Naive thymus-derived CD4-positive, alpha-beta T cell (primary cell): ENCODE results near the gene CC2D2B. TPM values are rescaled to one million over a fixed set of nuclear protein-coding genes. Genes with fewer than 3 reads are reported as not detected.
"Not testable (repeated sequence)": the region's sequence is repeated elsewhere in the genome, so short reads cannot be mapped to it uniquely, and the experiment has no call there.

Experiments
- ATAC-seq: fragments of 150-1000 bp; cut with Tn5 transposase; 2 replicates; pipeline ENCODE4 v1.10.0; 2021; ENCODE audit warnings: mild to moderate bottlenecking, moderate library complexity
- CTCF ChIA-PET: fragments of 350-600 bp; sonication (Branson Sonifier 250); formaldehyde crosslinking; loops from one replicate; lab custom pipeline; 2021; ENCODE audit warnings: antibody characterized with exemption; lab: Charles Lee
- POLR2A ChIA-PET: fragments of 350-600 bp; sonication (Branson Sonifier 250); formaldehyde crosslinking; loops from one replicate; lab custom pipeline; 2021; ENCODE audit warnings: antibody characterized with exemption, inconsistent platforms; lab: Charles Lee
- DNase-seq, 9 donors: peaks; one replicate each; pipeline versions ENCODE4 v3.0.0 to v3.0.0-alpha.2; 2020 to 2022; ENCODE audit warnings: mixed read lengths in 1 of 9
- H3K27ac ChIP-seq: one replicate; pipeline ENCODE4 v1.7.0; 2013; ENCODE audit warnings: mild to moderate bottlenecking, low read depth, low read length, moderate library complexity
- H3K27me3 ChIP-seq, 2 donors: one replicate each; pipeline ENCODE4 v1.7.0; 2013; ENCODE audit warnings: low read length in 2 of 2, mild to moderate bottlenecking in 2 of 2, moderate library complexity in 2 of 2; ENCODE audit not compliant: control insufficient read depth in 2 of 2, insufficient read depth in 2 of 2
- H3K36me3 ChIP-seq, 3 experiments: 1 replicate in 2 of 3; 2 replicates in 1 of 3; pipeline ENCODE4 v1.7.0; 2013; ENCODE audit warnings: low read length in 3 of 3, mild to moderate bottlenecking in 3 of 3, moderate library complexity in 1 of 3; ENCODE audit not compliant: insufficient read depth in 3 of 3, control insufficient read depth in 2 of 3
- H3K4me1 ChIP-seq, 2 donors: one replicate each; pipeline ENCODE4 v1.7.0; 2013; ENCODE audit warnings: low read length in 2 of 2, mild to moderate bottlenecking in 2 of 2, moderate library complexity in 1 of 2; ENCODE audit not compliant: control insufficient read depth in 2 of 2, insufficient read depth in 2 of 2
- H3K4me3 ChIP-seq: 2 replicates; pipeline ENCODE4 v1.7.0; 2013; ENCODE audit warnings: mild to moderate bottlenecking, low read length
- H3K9me3 ChIP-seq, 3 experiments: 1 replicate in 2 of 3; 2 replicates in 1 of 3; pipeline ENCODE4 v1.7.0; 2013; ENCODE audit warnings: low read length in 3 of 3; ENCODE audit not compliant: control insufficient read depth in 2 of 3
- H3K27ac Mint-ChIP-seq, 9 donors: one replicate each; pipeline ENCODE4 v1.8.0; 2020 to 2022; ENCODE audit warnings: mixed read lengths in 9 of 9, mild to moderate bottlenecking in 8 of 9, moderate library complexity in 5 of 9, inconsistent platforms in 2 of 9
- H3K27me3 Mint-ChIP-seq, 5 donors: one replicate each; pipeline ENCODE4 v1.8.0; 2021 to 2022; ENCODE audit warnings: mixed read lengths in 5 of 5, mild to moderate bottlenecking in 1 of 5
- H3K36me3 Mint-ChIP-seq, 5 donors: one replicate each; pipeline ENCODE4 v1.8.0; 2020 to 2022; ENCODE audit warnings: mixed read lengths in 5 of 5, mild to moderate bottlenecking in 3 of 5, inconsistent platforms in 1 of 5
- H3K4me1 Mint-ChIP-seq, 7 donors: one replicate each; pipeline ENCODE4 v1.8.0; 2020 to 2022; ENCODE audit warnings: mixed read lengths in 7 of 7, mild to moderate bottlenecking in 3 of 7, inconsistent platforms in 1 of 7
- H3K4me3 Mint-ChIP-seq, 10 donors: one replicate each; pipeline ENCODE4 v1.8.0; 2020 to 2022; ENCODE audit warnings: mild to moderate bottlenecking in 10 of 10, mixed read lengths in 10 of 10, moderate library complexity in 6 of 10, inconsistent platforms in 2 of 10
- H3K9me3 Mint-ChIP-seq, 11 donors: one replicate each; pipeline ENCODE4 v1.8.0; 2020 to 2022; ENCODE audit warnings: mixed read lengths in 11 of 11, mild to moderate bottlenecking in 4 of 11, inconsistent platforms in 1 of 11, moderate library complexity in 1 of 11
- intact Hi-C, 2 donors: fragments of 100-400 bp; cut with micrococcal nuclease; formaldehyde crosslinking; loops; one replicate each; pipeline ENCODE4 v1.15.1; 2023
- polyA plus RNA-seq, 2 donors: library from polyadenylated mRNA; unstranded; fragments of 300-500 nt; fragmentation: Illumina TruSeq; gene quantifications; one replicate each; pipeline ENCODE4 v1.2.3, GENCODE V29; 2021
- total RNA-seq, 6 experiments: library from RNA in 5 of 6; stranded (reverse) in 5 of 6; gene quantifications; 1 replicate in 5 of 6; 2 replicates in 1 of 6; pipeline ENCODE4 v1.2.3 and lab custom pipeline; 2021 to 2026

The CC2D2B gene
- total and polyA plus RNA-seq, 7 experiments from 2014 or later = 0.64 to 0.99 TPM; not detected in 5

- H3K27ac ChIP-seq, H3K9me3 Mint-ChIP-seq, H3K27me3 ChIP-seq, H3K4me3 ChIP-seq, H3K27ac Mint-ChIP-seq, H3K4me3 Mint-ChIP-seq, H3K9me3 ChIP-seq, POLR2A ChIA-PET, H3K36me3 ChIP-seq, ATAC-seq, H3K27me3 Mint-ChIP-seq, DNase-seq: not testable (repeated sequence)
- intact Hi-C loops = loop anchor here (10.0 kb wide), 3 partner anchors 247 to 467 kb away; partner anchors contain the start of genes ALDH18A1 (in 1 of the 2) and TLL2 (in 1 of the 2)
- H3K4me1 ChIP-seq = peaks cover 7 to 12% of the 10 kb centered on the region in 2 donors
- CTCF ChIA-PET = interaction anchor here (0.6 to 1.3 kb wide), 2 partner anchors 29 to 82 kb away, joined by 4 to 5 read pairs; partner anchors contain the start of gene ZNF518A
- peaks cover 5 to 41% (median 28%) of the 10 kb centered on the region in 5 donors for H3K36me3 Mint-ChIP-seq
- H3K4me1 Mint-ChIP-seq = peaks cover 41 to 79% (median 61%) of the 10 kb centered on the region in 7 donors
These were observed 140.2 kb downstream of the CC2D2B start for GRCh38 chr10:96047925-96048324.

GRCh38 chr10:96049340-96049739 lies 141.6 kb downstream of the CC2D2B start:
- DNase-seq (no peak), ATAC-seq (no peak)
- H3K27ac Mint-ChIP-seq = peak overlapping the region in 1 of 9 donors; percentile 51
- Histone ChIP-seq H3K4me3 (no peak overlapping the region), H3K9me3 (no peaks in the 10 kb centered on the region), H3K4me1 (peaks cover 5 to 10% of the 10 kb centered on the region in 2 donors), H3K36me3 (peaks cover 0 to 7% (median 0%) of the 10 kb centered on the region in 3 experiments), H3K27ac (no peak overlapping the region), H3K27me3 (no peaks in the 10 kb centered on the region)
- peaks cover 5 to 41% (median 28%) of the 10 kb centered on the region in 5 donors for H3K36me3 Mint-ChIP-seq
- no peak overlapping the region for H3K4me3 Mint-ChIP-seq
- intact Hi-C loops = loop anchor here (10.0 kb wide), 3 partner anchors 245 to 465 kb away; partner anchors contain the start of genes ALDH18A1 (in 1 of the 2) and TLL2 (in 1 of the 2)
- ChIA-PET CTCF (no interaction called here), POLR2A (interaction anchor here (0.6 kb wide), 1 partner anchor 16 kb away, joined by 3 read pairs; no protein-coding TSS in a partner anchor)
- peaks cover 46 to 85% (median 71%) of the 10 kb centered on the region in 7 donors for H3K4me1 Mint-ChIP-seq
- H3K27me3 Mint-ChIP-seq = no peaks in the 10 kb centered on the region
- H3K9me3 Mint-ChIP-seq = no peaks in the 10 kb centered on the region

- Histone ChIP-seq H3K9me3 (no peaks in the 10 kb centered on the region), H3K36me3 (peaks cover 3 to 26% (median 6%) of the 10 kb centered on the region in 3 experiments), H3K27me3 (no peaks in the 10 kb centered on the region), H3K4me3 (no peak overlapping the region), H3K4me1 (no peaks in the 10 kb centered on the region), H3K27ac (no peak overlapping the region)
- Mint-ChIP-seq H3K27ac (no peak overlapping the region), H3K4me3 (no peak overlapping the region), H3K27me3 (no peaks in the 10 kb centered on the region), H3K9me3 (no peaks in the 10 kb centered on the region), H3K36me3 (peaks cover 16 to 55% (median 42%) of the 10 kb centered on the region in 5 donors), H3K4me1 (peaks cover 17 to 42% (median 30%) of the 10 kb centered on the region in 7 donors)
- ATAC-seq (no peak), DNase-seq (no peak)
- CTCF ChIA-PET = no interaction called here
- intact Hi-C loops = no loop called here
- POLR2A ChIA-PET = interaction anchor here (0.7 kb wide), 1 partner anchor 22 kb away, joined by 3 read pairs; no protein-coding TSS in a partner anchor
These were observed 146.2 kb downstream of the CC2D2B start for GRCh38 chr10:96053985-96054384.

GRCh38 chr10:96056787-96057186 lies 149.0 kb downstream of the CC2D2B start:
- Mint-ChIP-seq H3K27me3 (no peaks in the 10 kb centered on the region), H3K27ac (no peak overlapping the region), H3K9me3 (no peaks in the 10 kb centered on the region), H3K4me1 (peaks cover 9 to 25% (median 19%) of the 10 kb centered on the region in 7 donors), H3K36me3 (peaks cover 17 to 49% (median 45%) of the 10 kb centered on the region in 5 donors), H3K4me3 (no peak overlapping the region)
- Histone ChIP-seq H3K4me1 (no peaks in the 10 kb centered on the region), H3K36me3 (peaks cover 3 to 33% (median 6%) of the 10 kb centered on the region in 3 experiments), H3K27me3 (no peaks in the 10 kb centered on the region), H3K4me3 (no peak overlapping the region), H3K9me3 (no peaks in the 10 kb centered on the region), H3K27ac (no peak overlapping the region)
- intact Hi-C loops = no loop called here
- ChIA-PET CTCF (no interaction called here), POLR2A (no interaction called here)
- DNase-seq (no peak), ATAC-seq (no peak)

GRCh38 chr10:96061232-96061631 lies 153.5 kb downstream of the CC2D2B start:
- POLR2A ChIA-PET = no interaction called here

GRCh38 chr10:96072674-96073073 lies 164.9 kb downstream of the CC2D2B start:
- ChIA-PET POLR2A (no interaction called here), CTCF (no interaction called here)
- no peaks in the 10 kb centered on the region for H3K4me1 ChIP-seq
- no peak overlapping the region for H3K4me3 ChIP-seq
- no peak for DNase-seq
- no peaks in the 10 kb centered on the region for H3K27me3 Mint-ChIP-seq
- H3K36me3 Mint-ChIP-seq = peaks cover 0 to 27% (median 11%) of the 10 kb centered on the region in 5 donors
- H3K9me3 ChIP-seq = no peaks in the 10 kb centered on the region
- no peak overlapping the region for H3K27ac Mint-ChIP-seq
- intact Hi-C loops = no loop called here
- no peak for ATAC-seq
- H3K4me1 Mint-ChIP-seq = peaks cover 0 to 30% (median 0%) of the 10 kb centered on the region in 7 donors
- peaks cover 0 to 5% (median 0%) of the 10 kb centered on the region in 11 donors for H3K9me3 Mint-ChIP-seq
- H3K4me3 Mint-ChIP-seq = no peak overlapping the region
- no peak overlapping the region for H3K27ac ChIP-seq
- H3K36me3 ChIP-seq = no peaks in the 10 kb centered on the region
- H3K27me3 ChIP-seq = no peaks in the 10 kb centered on the region

More at GRCh38 chr10:96061232-96061631, 153.5 kb downstream of the CC2D2B start:
- H3K4me1 Mint-ChIP-seq = peaks cover 0 to 30% (median 0%) of the 10 kb centered on the region in 7 donors
- DNase-seq = no peak
- no peak overlapping the region for H3K27ac Mint-ChIP-seq
- CTCF ChIA-PET = no interaction called here
- H3K27me3 Mint-ChIP-seq = no peaks in the 10 kb centered on the region
- intact Hi-C loops = no loop called here
- H3K36me3 Mint-ChIP-seq = peaks cover 14 to 53% (median 43%) of the 10 kb centered on the region in 5 donors
- H3K4me3 Mint-ChIP-seq = no peak overlapping the region
- H3K9me3 Mint-ChIP-seq = no peaks in the 10 kb centered on the region
- Histone ChIP-seq H3K4me1 (no peaks in the 10 kb centered on the region), H3K9me3 (no peaks in the 10 kb centered on the region), H3K4me3 (no peak overlapping the region), H3K36me3 (peaks cover 3 to 29% (median 6%) of the 10 kb centered on the region in 3 experiments), H3K27me3 (no peaks in the 10 kb centered on the region), H3K27ac (no peak overlapping the region)
- no peak for ATAC-seq
